Stimulated activated memory B cell treated with anti-CD40 and anti-IgM and Interleukin-4, amounts not matched to agents 10 μg/mL and 1 μg/mL and 100 μg/mL, for 72 hours (primary cell): ENCODE data around the gene SGCB.

Experiments
- ATAC-seq: fragments of 150-1000 bp; cut with Tn5 transposase; 2 replicates; pipeline ENCODE4 v1.10.0; 2021
- H3K27ac Mint-ChIP-seq: one replicate; pipeline ENCODE4 v1.8.0; 2022; ENCODE audit warnings: mild to moderate bottlenecking, mixed read lengths
- H3K27me3 Mint-ChIP-seq: one replicate; pipeline ENCODE4 v1.8.0; 2022; ENCODE audit warnings: mixed read lengths
- H3K36me3 Mint-ChIP-seq: one replicate; pipeline ENCODE4 v1.8.0; 2022; ENCODE audit warnings: mixed read lengths
- H3K4me1 Mint-ChIP-seq: one replicate; pipeline ENCODE4 v1.8.0; 2022; ENCODE audit warnings: mixed read lengths
- H3K4me3 Mint-ChIP-seq: one replicate; pipeline ENCODE4 v1.8.0; 2022; ENCODE audit warnings: mild to moderate bottlenecking, moderate library complexity, mixed read lengths
- H3K9me3 Mint-ChIP-seq: one replicate; pipeline ENCODE4 v1.8.0; 2022; ENCODE audit warnings: mixed read lengths

Gene SGCB

DNA sequence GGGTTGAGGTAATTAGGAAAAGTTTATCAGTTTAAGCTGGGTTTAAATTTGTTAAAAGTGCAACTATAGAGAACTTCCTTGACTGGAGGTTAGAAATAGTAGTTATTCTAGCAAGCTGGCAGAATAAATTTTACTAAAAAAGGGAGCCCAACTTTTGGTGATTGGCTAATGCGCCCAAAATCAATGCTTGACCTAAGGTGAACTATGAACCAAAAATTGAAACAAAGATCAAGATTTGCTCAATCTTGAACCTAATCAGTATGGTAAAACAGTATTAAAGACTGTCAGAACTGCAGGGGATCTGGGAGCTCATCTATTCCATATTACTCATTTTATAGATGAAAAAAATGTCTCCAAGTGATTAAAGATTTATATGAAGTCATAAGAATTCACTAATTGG lies 6.9 kb upstream of the SGCB start:
- Mint-ChIP-seq H3K36me3 (no peaks in the 10 kb centered on the region), H3K4me3 (no peak overlapping the region), H3K27me3 (peaks cover 49% of the 10 kb centered on the region), H3K27ac (no peak overlapping the region), H3K4me1 (no peaks in the 10 kb centered on the region), H3K9me3 (no peaks in the 10 kb centered on the region)
- ATAC-seq = no peak

DNA sequence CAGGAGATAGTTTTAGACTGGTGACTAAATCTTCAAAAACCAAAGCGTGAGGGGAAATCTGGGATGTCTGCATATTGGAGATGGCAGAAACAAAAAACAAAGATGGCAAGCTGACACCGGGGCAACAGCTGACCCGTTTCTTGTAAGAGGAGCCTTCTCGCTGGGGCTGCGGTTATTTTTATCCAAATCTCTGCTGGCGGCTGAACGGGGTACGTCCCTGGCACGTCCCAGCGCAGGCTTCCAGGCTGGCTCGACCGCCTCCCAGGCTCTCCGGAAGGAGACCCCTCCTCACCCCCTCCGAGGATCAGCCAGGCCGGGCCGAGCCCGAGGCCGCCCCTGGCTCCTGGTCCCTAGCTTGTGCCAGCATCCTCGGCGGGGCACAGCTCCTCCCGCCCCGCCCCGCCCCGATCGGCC lies 403 bp downstream of the SGCB start:
- Mint-ChIP-seq H3K4me3 (peak overlapping the region; percentile 77), H3K36me3 (no peaks in the 10 kb centered on the region), H3K27ac (peak overlapping the region; percentile 61), H3K9me3 (no peaks in the 10 kb centered on the region), H3K4me1 (peaks cover 30% of the 10 kb centered on the region), H3K27me3 (peaks cover 8% of the 10 kb centered on the region)
- peak; percentile 77 for ATAC-seq

DNA sequence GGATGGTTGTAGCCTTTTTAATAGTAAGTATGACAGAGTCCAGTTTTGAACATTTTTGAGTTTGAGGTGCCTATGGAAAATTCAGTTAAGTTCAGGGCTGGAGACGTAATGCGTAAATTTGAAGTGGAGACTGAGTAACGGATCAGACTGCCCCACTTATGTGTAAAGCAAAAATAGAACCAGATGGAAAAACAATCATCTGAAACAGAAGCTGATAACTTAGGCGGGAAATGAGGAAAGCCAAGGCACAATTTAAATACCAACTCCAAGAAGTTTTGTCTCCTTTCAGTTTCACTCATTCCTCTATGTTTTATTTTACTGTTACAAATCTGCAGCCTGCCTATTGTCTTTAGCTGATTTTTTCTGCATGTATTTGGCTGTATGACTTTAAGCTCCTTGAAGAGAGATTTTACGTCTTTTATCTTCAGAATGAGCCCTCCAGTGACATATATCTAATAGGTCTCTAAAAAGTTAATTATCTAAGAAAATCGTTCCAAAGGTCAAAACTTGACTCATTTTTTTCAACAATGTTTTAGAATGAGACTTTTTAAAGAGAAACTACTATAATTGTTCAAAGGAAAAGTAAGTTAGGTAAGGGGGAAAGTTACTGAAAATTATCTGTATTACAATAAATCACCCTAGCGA lies 1.1 kb downstream of the SGCB start:
- Mint-ChIP-seq H3K27ac (peak overlapping the region; percentile 61), H3K4me1 (peaks cover 33% of the 10 kb centered on the region), H3K9me3 (no peaks in the 10 kb centered on the region), H3K4me3 (peak overlapping the region; percentile 77), H3K27me3 (peaks cover 1% of the 10 kb centered on the region), H3K36me3 (peaks cover under 1% of the 10 kb centered on the region)
- no peak for ATAC-seq

DNA sequence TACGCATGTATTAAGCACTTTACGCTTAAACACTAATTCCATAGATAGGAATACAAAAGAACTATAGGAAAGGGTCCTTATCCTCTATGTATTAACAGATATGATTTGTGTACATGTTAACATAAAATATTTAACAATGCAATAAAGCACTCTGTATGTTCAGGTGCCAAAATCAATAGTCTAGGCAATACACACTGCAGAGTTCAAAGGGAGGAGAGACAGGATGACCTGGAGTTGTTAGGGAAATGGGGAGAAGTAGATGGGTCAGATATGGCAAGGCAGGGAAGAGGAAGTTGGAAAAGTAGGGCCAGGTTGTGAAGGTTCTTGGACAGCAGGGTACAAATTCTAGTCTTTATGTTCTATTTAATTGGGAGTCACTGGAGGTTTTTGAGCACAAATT lies 2.9 kb downstream of the SGCB start:
- H3K36me3 Mint-ChIP-seq = peaks cover 13% of the 10 kb centered on the region
- H3K4me1 Mint-ChIP-seq = peaks cover 45% of the 10 kb centered on the region
- H3K9me3 Mint-ChIP-seq = no peaks in the 10 kb centered on the region
- ATAC-seq = no peak
- H3K27ac Mint-ChIP-seq = no peak overlapping the region
- H3K4me3 Mint-ChIP-seq = no peak overlapping the region
- no peaks in the 10 kb centered on the region for H3K27me3 Mint-ChIP-seq

DNA sequence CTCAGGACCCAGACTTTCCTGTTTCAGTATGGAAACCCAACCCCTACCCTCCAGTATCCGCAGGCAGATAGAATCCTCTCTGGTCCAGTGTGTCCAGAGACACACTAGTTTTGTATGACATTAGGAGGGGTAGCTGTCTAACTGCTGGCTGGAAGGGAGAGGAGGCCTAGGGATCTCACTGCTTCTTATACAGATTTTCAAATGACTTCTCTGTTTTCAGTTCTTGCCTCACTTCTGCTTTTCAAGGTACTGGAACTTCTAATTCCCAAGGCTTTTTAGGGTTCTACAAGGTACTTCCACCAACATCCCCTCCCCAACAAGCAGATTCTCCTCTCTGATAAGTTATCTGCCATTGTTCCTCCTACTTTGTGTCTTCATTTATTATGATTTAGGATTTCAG lies 6.1 kb downstream of the SGCB start:
- H3K27me3 Mint-ChIP-seq = no peaks in the 10 kb centered on the region

DNA sequence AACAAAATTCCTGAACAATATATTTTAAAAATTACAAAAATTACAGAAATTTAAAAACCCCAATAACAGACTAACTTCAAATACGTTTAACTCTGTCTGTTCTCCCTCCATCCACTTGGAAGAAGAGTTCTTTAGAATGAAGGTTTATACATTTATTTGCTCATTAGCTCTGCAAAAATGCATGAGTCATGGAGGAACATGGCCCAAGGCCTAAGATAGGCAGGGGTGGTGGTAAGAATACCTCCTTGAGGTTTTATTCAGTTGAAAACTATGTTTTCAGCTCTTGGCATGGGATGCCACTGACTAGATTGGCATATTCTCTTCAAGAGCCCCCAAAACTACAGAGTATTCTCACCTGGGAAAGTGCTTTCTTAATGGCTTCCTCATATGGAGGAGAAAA lies 9.1 kb downstream of the SGCB start:
- peaks cover 39% of the 10 kb centered on the region for H3K36me3 Mint-ChIP-seq
- ATAC-seq = no peak
- H3K27ac Mint-ChIP-seq = no peak overlapping the region
- no peak overlapping the region for H3K4me3 Mint-ChIP-seq
- no peaks in the 10 kb centered on the region for H3K27me3 Mint-ChIP-seq
- peaks cover 14% of the 10 kb centered on the region for H3K4me1 Mint-ChIP-seq
- no peaks in the 10 kb centered on the region for H3K9me3 Mint-ChIP-seq

More for the DNA sequence above, 6.1 kb downstream of the SGCB start:
- Mint-ChIP-seq H3K4me3 (no peak overlapping the region), H3K4me1 (peaks cover 34% of the 10 kb centered on the region), H3K9me3 (no peaks in the 10 kb centered on the region), H3K36me3 (peaks cover 26% of the 10 kb centered on the region), H3K27ac (peak overlapping the region; percentile 20)
- ATAC-seq = no peak

DNA sequence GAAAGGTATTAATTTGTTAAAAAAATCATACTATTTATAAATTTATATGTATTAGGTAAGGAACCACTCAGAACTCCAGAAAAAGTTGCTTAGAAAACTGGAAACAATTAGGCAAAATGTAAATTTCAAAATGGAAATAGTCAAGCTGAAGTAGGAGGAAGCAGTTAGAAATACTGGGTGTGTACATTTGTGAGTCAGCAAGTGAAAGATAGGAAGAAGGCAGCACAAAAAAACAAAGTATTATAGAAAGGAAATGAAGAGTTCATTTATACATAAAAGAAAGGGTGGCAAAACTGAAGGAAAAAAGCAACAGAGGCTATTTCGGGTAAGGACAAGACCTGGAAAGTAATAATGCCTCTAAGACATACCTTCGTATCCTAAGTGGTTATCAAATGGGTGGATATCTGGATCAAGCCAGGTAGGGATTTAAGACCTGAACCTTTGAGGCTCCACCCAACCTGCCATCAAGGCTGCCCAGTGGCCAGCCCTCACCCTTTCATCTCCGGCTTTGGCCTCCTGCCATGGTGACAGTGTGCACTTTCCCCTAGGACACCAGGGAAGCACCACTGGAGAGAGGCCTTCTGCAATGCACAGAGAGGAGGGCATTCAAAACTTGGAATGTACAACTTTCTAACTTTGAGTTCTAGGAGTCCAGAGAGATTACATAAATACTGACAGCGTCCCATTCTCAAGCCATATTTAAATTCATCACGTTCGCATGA lies 18.0 kb downstream of the SGCB start, which contains the start of gene LRRC66:
TSS of gene LRRC66 (minus strand) at position 428 of the 722 bp plus-strand sequence. CDS start 2,750 bp downstream, outside the sequence.
- H3K27me3 Mint-ChIP-seq = no peaks in the 10 kb centered on the region
- peaks cover 12% of the 10 kb centered on the region for H3K36me3 Mint-ChIP-seq
- peaks cover 1% of the 10 kb centered on the region for H3K4me1 Mint-ChIP-seq
- no peak for ATAC-seq
- H3K27ac Mint-ChIP-seq = no peak within 1 kb of the TSS
- no peaks in the 10 kb centered on the region for H3K9me3 Mint-ChIP-seq
- H3K4me3 Mint-ChIP-seq = no peak within 1 kb of the TSS

DNA sequence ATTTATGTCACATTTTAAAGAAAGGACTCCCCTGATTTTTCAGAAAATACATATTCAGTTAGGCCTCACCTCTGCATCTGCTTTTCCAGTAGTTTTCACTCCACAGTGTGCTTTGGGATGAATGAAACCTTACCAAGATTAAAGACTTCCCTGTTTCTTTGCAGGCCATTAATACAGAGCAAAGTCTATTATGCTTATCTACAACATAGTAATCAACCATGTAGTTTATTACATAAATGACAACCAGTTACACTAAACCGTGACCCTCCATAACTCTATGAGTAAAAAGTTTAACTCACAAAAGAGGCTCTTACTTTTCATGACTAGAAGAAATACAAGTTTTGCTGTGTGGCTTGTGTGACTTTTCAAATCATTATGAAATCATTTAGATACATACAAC lies 20.3 kb downstream of the SGCB start:
- H3K36me3 Mint-ChIP-seq = no peaks in the 10 kb centered on the region
- no peaks in the 10 kb centered on the region for H3K9me3 Mint-ChIP-seq
- H3K4me3 Mint-ChIP-seq = no peak overlapping the region
- H3K4me1 Mint-ChIP-seq = peaks cover 6% of the 10 kb centered on the region
- H3K27me3 Mint-ChIP-seq = no peaks in the 10 kb centered on the region
- no peak for ATAC-seq
- no peak overlapping the region for H3K27ac Mint-ChIP-seq

DNA sequence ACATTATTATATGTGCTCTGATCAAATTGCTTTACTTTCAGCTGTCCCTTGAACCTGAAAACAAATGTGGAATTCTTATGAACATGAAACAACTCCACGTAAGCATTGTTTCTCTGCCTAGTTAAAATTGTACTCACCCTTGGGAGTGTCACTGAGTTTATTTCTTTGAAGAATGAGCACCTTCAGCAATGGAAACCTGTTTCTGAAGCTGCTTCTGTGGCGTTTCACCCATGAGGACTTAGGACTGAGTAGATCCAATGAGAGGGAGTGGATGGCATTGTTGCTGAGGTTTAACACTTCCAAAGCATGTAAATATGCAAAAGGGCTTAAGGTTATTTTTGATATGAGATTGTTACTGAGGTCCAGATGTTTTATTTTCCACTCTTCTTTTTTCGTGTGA lies 21.1 kb downstream of the SGCB start:
- no peak for ATAC-seq
- H3K9me3 Mint-ChIP-seq = no peaks in the 10 kb centered on the region
- no peaks in the 10 kb centered on the region for H3K27me3 Mint-ChIP-seq
- H3K27ac Mint-ChIP-seq = no peak overlapping the region
- peaks cover 6% of the 10 kb centered on the region for H3K4me1 Mint-ChIP-seq
- peaks cover 4% of the 10 kb centered on the region for H3K36me3 Mint-ChIP-seq
- no peak overlapping the region for H3K4me3 Mint-ChIP-seq

DNA sequence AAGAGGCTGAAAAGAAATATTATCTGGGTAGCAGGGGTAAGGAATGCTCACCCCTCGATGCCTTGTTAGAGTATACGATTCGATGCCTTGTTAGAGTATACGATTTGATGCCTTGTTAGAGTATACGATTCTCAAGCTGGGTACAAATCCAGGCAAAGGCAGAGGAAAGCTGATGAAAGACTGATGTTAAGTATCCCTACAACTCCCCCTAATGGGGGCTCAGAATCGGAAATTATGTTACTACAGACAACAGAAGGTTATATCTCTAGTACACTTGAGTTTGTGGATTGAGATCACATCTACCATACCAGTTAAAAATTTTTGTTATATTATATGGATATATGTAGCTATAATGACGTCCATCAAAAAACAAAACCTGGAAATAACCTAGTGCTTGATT lies 22.7 kb downstream of the SGCB start:
- no peak overlapping the region for H3K27ac Mint-ChIP-seq
- no peaks in the 10 kb centered on the region for H3K27me3 Mint-ChIP-seq
- peaks cover 4% of the 10 kb centered on the region for H3K36me3 Mint-ChIP-seq
- no peaks in the 10 kb centered on the region for H3K9me3 Mint-ChIP-seq
- H3K4me3 Mint-ChIP-seq = no peak overlapping the region
- no peak for ATAC-seq
- peaks cover 6% of the 10 kb centered on the region for H3K4me1 Mint-ChIP-seq

DNA sequence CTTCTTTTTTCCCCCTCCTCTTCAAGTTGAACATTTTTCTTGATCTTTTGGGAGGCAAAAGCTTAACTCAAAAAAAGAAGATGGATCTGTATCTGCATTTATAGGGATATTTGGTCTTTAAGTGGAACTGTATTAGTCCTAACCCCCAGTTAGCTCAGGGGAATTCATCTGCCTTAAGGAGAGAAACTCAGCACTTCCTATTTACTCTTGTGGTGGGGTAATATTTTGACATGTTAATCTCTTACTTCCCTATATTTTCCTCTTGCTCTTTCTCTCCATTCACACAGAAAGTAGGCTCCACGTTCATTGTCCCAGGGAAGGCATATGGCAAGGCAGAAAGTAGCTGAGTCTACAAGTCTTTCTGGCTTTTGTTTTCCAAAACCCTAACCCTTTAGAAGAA lies 23.2 kb downstream of the SGCB start:
- Mint-ChIP-seq H3K27ac (no peak overlapping the region), H3K36me3 (peaks cover 4% of the 10 kb centered on the region)
- no peak for ATAC-seq

DNA sequence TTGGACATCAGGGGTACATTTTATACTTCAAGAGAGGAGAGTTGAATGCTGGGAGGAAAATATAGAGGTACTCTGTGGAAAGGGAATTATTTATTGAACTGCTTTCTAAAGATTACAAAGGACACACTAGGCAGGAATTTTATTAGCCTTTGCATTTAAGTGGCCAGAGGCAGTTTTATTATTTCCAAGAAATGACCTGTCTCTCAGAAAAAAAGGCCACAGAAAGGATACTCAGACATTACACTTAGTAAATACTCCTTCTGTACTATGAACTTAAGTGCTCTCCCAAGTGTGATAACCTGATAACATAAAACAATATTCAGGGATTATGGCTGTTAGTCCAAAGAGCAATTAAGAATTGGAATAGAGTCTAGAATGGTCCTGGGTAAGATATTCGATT lies 25.4 kb downstream of the SGCB start:
- H3K9me3 Mint-ChIP-seq = peaks cover 2% of the 10 kb centered on the region
- no peak overlapping the region for H3K4me3 Mint-ChIP-seq
- no peak for ATAC-seq
- H3K27me3 Mint-ChIP-seq = no peaks in the 10 kb centered on the region
- H3K27ac Mint-ChIP-seq = no peak overlapping the region
- peaks cover 4% of the 10 kb centered on the region for H3K36me3 Mint-ChIP-seq
- H3K4me1 Mint-ChIP-seq = peaks cover 6% of the 10 kb centered on the region

More for the DNA sequence above, 23.2 kb downstream of the SGCB start:
- H3K4me1 Mint-ChIP-seq = peaks cover 6% of the 10 kb centered on the region
- H3K9me3 Mint-ChIP-seq = no peaks in the 10 kb centered on the region
- H3K27me3 Mint-ChIP-seq = no peaks in the 10 kb centered on the region
- no peak overlapping the region for H3K4me3 Mint-ChIP-seq

DNA sequence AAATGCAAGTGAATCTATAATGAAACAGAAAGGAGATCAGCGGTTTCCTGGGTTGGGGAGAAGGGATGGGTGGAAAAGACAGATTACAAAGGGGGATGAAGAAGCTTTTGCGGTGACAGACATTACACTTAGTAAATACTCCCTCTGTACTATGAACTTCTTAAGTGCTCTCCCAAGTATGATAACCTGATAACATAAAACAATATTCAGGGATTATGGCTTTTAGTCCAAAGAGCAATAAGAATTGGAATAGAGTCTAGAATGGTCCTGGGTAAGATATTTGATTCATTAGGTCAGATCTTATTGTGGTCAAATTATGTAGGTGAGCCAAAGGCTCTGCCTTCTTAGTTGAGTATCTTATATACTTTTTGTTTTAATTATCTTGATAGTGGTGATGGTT lies 27.1 kb downstream of the SGCB start:
- H3K36me3 Mint-ChIP-seq = peaks cover 4% of the 10 kb centered on the region
- no peak overlapping the region for H3K27ac Mint-ChIP-seq
- peaks cover 2% of the 10 kb centered on the region for H3K9me3 Mint-ChIP-seq
- no peak for ATAC-seq
- no peak overlapping the region for H3K4me3 Mint-ChIP-seq
- H3K4me1 Mint-ChIP-seq = peaks cover 6% of the 10 kb centered on the region
- H3K27me3 Mint-ChIP-seq = no peaks in the 10 kb centered on the region

DNA sequence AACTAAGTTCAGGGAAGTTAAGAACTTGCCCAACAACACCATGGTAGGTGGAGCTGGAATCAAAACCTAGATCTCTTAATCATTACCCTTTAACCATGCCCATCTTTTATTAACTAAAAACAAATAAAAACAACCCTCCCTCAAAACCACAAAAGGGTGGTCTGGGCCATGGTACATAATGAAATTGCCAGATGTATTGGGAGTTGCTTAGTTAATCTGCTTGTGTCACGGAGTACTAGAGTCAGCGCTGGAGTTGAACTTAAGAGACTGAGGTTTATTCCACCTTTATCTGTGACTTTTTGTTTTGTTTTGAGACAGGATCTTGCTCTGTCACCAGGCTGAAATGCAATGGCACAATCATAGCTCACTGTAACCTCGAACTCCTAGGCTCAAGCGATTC lies 31.2 kb downstream of the SGCB start:
- Mint-ChIP-seq H3K27me3 (no peaks in the 10 kb centered on the region), H3K27ac (no peak overlapping the region), H3K36me3 (no peaks in the 10 kb centered on the region), H3K4me3 (no peak overlapping the region), H3K9me3 (peaks cover 2% of the 10 kb centered on the region), H3K4me1 (no peaks in the 10 kb centered on the region)
- ATAC-seq = no peak

DNA sequence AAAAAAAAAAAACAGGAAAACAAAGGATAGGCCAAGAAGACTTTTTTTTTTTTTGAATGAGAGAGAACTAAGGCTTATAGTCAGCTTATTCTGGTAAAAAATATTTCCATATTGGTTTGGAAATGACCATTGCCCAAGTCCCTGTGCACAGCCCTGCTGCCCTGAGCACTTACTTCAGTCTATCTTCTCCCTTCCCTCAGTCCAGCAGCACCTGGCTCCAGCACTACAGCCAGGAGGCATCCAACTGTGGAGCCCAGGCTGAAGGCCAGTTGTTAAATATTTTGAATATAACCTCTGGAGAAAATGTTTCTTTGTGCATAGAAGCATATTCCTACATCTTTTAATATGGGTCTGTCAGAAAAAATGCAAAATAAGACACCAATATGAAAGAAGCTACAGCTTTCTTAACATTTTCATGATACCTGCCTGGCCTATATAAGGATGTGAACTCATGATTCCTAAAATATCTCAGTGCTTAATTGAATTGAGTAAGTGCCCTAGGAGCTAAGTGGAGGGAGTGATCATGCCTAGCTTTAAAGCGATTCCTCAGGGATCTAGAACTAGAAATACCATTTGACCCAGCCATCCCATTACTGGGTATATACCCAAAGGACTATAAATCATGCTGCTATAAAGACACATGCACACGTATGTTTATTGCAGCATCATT lies 32.4 kb downstream of the SGCB start:
- Mint-ChIP-seq H3K27me3 (no peaks in the 10 kb centered on the region), H3K27ac (no peak overlapping the region), H3K9me3 (peaks cover 2% of the 10 kb centered on the region), H3K4me3 (no peak overlapping the region), H3K36me3 (no peaks in the 10 kb centered on the region), H3K4me1 (no peaks in the 10 kb centered on the region)
- ATAC-seq = no peak

DNA sequence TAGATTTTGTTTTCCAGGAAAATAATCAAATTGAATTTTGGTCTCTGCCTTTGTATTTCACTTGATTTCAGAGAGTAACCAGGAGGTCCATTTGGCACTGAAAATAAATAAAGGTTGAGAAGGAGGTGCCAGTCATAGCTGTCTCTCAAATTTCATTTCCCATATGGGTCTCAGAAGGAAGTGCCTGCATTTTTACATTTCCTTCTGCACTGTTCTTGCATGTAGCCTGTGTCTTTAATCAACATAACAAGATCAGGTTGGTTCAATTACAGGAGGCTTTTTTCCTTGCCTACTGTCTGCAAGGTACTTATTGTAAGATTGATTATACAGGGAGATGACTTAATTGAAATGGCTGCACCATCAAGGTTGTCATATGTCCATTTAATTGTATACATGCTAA lies 33.7 kb downstream of the SGCB start:
- Mint-ChIP-seq H3K27ac (no peak overlapping the region), H3K27me3 (no peaks in the 10 kb centered on the region), H3K36me3 (no peaks in the 10 kb centered on the region), H3K4me3 (no peak overlapping the region), H3K4me1 (no peaks in the 10 kb centered on the region), H3K9me3 (peaks cover 2% of the 10 kb centered on the region)
- ATAC-seq = no peak
